GM21529 (cell line): ENCODE measurements around the gene DSCAM.

Experiments used
- ATAC-seq: cut with Tn5 transposase; IDR thresholded peaks from one replicate; pipeline ENCODE4 v1.9.1; 2021; ENCODE audit not compliant: unreplicated experiment

Gene DSCAM

GRCh38 chr21:40402884-40403582 is 443.9 kb downstream of the DSCAM start:
- ATAC-seq, result no peak

GRCh38 chr21:40395732-40396131 is 451.2 kb downstream of the DSCAM start:
- ATAC-seq, result no peak

- ATAC-seq, result no peak
Observed at GRCh38 chr21:40393066-40393465, 453.9 kb downstream of the DSCAM start.

- ATAC-seq, result no peak
Observed at GRCh38 chr21:40388046-40388445, 458.9 kb downstream of the DSCAM start.

DNA sequence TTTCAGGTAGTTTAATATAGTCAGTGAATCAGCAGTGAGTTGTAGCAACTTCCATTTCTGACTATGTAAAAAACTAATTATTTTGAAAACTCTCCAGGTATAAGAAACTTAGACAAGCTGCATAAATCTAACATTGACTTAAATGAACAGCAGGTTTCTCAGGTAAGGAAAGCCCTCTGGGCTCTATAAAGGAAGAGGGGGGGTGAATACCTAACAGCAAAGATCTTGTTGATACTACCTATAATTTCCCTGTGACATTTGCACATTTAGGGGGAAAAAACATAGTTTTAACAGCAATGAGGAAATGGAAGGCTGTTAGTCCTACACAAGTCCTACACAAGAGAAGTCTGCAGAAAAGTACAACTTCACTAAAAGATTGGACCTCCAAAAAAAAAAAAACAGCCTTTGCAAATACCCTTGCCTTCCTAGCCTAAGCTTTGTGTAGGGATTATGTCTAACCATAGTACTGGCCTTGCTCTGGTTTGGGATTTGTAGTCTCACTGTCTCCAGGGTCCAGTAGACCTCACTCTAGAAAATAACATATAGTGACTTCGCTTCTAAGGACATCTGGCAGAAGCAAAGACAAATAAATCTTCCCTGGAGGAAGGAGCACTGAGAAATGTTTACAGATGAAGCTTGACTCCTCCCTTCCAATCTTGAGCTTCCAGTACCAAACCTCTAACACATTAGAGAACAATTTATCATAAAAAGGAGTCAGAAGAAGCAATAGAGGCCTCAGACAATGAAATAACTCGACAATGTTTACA is 459.8 kb downstream of the DSCAM start:
- ATAC-seq, result no peak

GRCh38 chr21:40386294-40386911 is 460.6 kb downstream of the DSCAM start:
- no peak for ATAC-seq

DNA sequence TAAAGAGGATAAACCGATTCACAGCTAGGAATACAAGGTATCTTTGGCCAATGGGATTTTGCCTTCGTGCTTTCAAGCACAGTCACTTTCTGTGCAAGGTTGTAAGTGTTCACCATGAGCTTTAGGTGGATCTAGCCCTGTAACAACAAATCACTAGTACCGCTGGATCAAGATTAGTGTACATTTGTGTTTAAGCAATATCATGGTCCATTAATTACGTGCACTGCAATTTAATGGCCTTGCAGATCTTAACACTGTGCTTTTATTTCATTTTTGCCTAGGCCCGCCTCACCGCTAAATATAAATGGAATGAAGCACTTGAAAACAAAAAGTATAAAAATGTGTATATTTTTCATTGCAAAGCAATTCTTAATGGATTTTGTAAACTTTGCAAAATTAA is 461.1 kb downstream of the DSCAM start:
- ATAC-seq, result no peak

DNA sequence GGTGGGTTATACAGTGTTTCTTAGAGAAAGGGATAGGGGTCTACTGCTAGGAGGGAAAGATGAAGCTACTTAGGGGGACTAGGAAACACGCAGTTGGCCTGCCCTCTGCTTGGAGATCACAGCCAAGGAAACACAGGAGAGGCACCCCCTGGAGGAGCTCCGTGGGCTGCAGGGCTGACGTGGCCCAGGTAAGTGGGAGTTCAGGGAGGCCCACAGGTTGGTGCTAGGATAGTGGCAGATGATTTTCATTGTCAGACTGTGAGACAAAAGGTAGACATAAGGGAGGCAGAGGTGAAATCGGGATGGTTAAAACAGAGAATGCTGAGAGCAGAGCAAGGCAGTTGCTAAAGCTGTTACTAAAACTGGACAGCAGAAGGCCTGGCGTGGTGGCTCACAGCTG is 463.0 kb downstream of the DSCAM start:
- no peak for ATAC-seq

DNA sequence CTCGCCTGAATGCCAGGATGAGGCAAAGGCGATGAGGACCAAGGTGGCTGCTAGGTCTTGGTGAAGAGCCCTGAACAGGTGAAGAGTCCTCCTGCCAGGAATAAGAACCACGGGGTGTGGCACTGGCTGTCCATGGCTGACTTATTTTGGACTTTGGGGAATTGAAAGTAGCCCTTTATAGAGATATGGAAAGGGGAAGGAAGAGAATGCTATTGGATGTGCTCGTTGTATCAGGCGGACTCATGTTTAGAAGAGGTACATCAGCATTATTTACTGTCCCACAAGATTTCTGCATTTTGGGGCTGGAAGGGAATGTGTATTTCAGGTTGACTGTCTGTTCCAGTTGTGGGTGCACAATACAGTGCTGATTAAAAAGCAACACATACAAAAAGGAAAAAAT is 465.8 kb downstream of the DSCAM start:
- no peak for ATAC-seq

- no peak for ATAC-seq
Observed at GRCh38 chr21:40379881-40380810, 466.8 kb downstream of the DSCAM start.

- ATAC-seq, result no peak
Observed at GRCh38 chr21:40377135-40377534, 469.8 kb downstream of the DSCAM start.

- no peak for ATAC-seq
Observed at GRCh38 chr21:40373761-40374160, 473.2 kb downstream of the DSCAM start.

DNA sequence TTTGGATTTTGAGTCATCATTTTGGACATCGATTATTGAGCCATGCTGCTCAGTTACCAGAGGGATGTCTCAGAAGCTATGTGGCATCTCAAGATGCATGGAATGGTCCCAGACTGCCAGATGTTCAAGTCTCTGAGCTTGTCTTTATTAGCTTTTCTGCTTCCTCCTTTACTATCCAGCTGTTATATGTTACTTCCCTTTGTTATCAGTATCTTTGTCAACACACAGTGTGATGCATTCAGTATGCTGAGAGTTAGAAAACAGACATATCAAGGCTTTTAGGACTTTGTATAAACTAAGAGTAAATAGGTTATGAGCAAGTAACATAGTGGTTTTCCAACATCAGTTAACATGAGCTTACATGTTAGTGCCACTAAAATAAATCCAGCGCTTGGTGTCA is 474.5 kb downstream of the DSCAM start:
- no peak for ATAC-seq

GRCh38 chr21:40371329-40371728 is 475.6 kb downstream of the DSCAM start:
- no peak for ATAC-seq

DNA sequence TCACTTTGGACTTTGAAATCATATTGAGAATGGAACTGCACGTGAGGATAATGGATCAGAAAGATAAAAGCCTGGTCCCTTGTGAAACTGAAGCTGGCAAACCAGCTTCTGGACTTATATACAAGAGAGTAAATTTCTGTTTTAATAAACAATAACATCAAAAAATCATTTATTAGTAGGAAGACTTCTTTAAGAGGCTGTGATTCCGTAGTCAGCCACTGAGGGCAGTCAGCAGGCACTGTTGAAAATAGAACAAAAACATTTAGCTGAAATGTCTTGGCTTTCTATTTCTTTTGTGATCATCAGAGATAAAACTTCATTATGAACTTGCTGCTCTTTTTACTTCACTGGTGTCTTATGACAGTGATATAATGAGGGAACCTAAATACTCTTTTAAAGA is 490.3 kb downstream of the DSCAM start:
- ATAC-seq, result no peak

- ATAC-seq, result no peak
Observed at GRCh38 chr21:40355076-40355475, 491.9 kb downstream of the DSCAM start.

DNA sequence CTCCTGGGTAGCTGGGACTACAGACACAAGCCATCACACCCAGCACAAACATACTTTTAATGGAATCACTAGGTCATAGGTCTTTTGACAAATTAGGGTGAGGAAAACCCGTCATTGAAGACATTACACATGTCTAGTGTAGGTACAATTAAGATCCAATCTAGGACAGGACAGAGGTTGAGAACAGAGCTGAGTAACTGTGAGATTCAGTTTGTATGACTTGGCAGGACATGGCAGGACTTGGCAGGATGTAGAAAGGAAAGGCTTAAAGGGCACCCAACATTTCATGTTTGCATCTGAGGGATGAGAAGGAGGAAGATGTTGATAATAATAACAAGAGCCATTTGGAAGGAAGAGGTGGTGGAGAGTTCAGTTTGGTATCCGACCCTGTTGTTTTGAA is 496.0 kb downstream of the DSCAM start:
- ATAC-seq, result no peak

- ATAC-seq, result no peak
Observed at GRCh38 chr21:40349591-40349990, 497.4 kb downstream of the DSCAM start.

DNA sequence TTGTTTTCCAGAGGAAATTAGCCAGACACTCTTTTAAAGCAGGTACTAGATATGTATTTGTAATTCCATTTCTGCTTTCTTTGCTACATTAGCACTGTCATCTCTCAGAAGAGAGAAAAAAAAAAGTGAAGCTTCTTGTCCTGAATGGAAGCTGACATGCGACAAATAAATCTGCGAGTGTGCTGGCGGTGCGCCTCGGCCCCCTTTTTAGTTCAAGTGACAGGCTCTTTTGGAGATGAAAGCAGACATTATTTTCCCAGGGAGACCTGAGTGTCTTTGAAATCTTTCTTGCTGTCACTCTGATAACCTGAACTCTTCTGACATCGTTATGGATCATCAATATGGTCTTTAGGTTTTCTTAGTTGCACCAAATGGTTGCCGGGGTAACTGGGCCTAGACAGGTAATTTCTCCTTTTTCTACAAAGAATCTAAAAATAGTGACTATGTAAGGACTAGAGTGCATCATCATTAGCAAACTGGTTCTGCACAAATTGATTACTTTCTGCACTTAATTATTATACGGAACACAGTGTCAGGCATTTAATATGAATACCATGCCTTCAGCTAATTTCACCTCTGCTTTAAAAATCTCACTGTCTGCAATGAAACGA is 501.1 kb downstream of the DSCAM start:
- ATAC-seq, result no peak

DNA sequence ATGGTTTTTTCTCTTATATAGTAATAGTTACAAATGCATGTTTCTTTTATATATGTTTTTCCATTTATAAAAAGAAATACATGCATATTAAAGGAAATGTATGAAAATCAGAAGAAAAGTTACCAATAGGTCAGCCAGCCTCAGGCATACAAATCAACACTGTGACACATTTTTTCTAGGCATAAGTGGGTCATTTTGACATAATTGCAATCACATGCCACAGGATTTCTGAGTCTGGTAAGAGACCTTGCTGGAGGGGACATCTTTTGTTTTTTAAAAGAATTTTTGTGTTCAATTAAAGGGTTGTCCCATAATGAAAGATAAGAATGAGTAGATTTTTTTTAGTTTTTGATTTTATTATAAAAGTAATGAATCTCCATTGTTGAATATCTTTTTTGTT is 506.6 kb downstream of the DSCAM start:
- no peak for ATAC-seq

DNA sequence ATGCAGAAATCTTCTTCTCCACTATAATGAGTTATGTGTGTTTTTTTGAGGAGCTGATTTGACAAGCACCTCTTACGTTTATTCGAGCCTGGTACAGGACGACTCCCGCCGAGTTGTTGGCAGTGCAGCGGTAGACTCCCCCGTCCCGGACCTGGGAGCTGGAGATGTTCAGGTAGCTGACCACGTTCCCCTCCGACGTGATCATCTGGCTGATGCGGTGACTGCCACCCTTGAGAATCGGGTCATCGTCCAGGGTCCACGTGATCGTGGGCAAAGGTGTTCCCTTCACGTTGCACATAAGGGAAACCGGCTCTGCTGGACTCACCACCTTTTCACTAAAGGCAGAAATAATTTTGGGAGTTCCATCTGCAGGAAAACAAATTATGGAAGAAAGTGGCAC is 507.9 kb downstream of the DSCAM start:
- no peak for ATAC-seq
